BJ (cell line): ENCODE data around the gene AP2A1. TPM values are rescaled to one million over a fixed set of nuclear protein-coding genes. Genes with fewer than 3 reads are reported as not detected.
A peak's percentile ranks its signal among the peaks of the same experiment; 100 is the strongest.

Experiments
- CTCF ChIA-PET: fragments of 350-600 bp; formaldehyde crosslinking; extraction: SDS; loops from one replicate; lab custom pipeline; 2021; ENCODE audit warnings: antibody characterized with exemption, inconsistent platforms; lab: Yijun Ruan, JAX
- POLR2A ChIA-PET: fragments of 300-600 bp; sonication (Branson Sonifier 250); formaldehyde crosslinking; extraction: SDS; loops from one replicate; lab custom pipeline; 2021; ENCODE audit warnings: antibody characterized with exemption; lab: Charles Lee
- DNase-seq: peaks from one replicate; pipeline ENCODE4 v3.0.0-alpha.2; 2011; ENCODE audit warnings: low read depth
- H3K27me3 ChIP-seq: 2 replicates; pipeline ENCODE4 v1.6.0; 2011; ENCODE audit warnings: low read length; ENCODE audit not compliant: control insufficient read depth, insufficient read depth
- H3K36me3 ChIP-seq: 2 replicates; pipeline ENCODE4 v1.5.1; 2011; ENCODE audit warnings: low read length; ENCODE audit not compliant: control insufficient read depth, insufficient read depth
- H3K4me3 ChIP-seq: 2 replicates; pipeline ENCODE4 v1.5.1; 2011; ENCODE audit warnings: low read depth, mild to moderate bottlenecking, control low read depth, low read length
- polyA plus RNA-seq: library from polyadenylated mRNA; depleted of rRNA; stranded (reverse); fragments of >200 nt; gene quantifications from 2 replicates; pipeline ENCODE4 v1.2.3, GENCODE V29; 2011
- TF ChIP-seq, protein P1 (sequence below): IDR thresholded peaks from 2 replicates; pipeline ENCODE4 v1.5.1; 2011; ENCODE audit warnings: low read depth, mild to moderate bottlenecking, control low read depth, inconsistent platforms, low read length, moderate library complexity; ENCODE audit not compliant: insufficient read depth

The AP2A1 gene
- polyA plus RNA-seq, 1 experiment, result 153 TPM

GRCh38 chr19:49847731-49848696, 81.2 kb downstream of the AP2A1 start:
- ChIA-PET CTCF (interaction anchor here (0.6 to 0.9 kb wide), 4 partner anchors 68 to 167 kb away, joined by 3 read pairs; no protein-coding TSS in a partner anchor), POLR2A (interaction anchor here (0.6 to 1.1 kb wide), 4 partner anchors 21 to 516 kb away, joined by 3 to 11 read pairs (median 4); no protein-coding TSS in a partner anchor)
- no peaks in the 10 kb centered on the region for H3K27me3 ChIP-seq
- H3K36me3 ChIP-seq, result no peaks in the 10 kb centered on the region
- TF ChIP-seq, protein P1, sequence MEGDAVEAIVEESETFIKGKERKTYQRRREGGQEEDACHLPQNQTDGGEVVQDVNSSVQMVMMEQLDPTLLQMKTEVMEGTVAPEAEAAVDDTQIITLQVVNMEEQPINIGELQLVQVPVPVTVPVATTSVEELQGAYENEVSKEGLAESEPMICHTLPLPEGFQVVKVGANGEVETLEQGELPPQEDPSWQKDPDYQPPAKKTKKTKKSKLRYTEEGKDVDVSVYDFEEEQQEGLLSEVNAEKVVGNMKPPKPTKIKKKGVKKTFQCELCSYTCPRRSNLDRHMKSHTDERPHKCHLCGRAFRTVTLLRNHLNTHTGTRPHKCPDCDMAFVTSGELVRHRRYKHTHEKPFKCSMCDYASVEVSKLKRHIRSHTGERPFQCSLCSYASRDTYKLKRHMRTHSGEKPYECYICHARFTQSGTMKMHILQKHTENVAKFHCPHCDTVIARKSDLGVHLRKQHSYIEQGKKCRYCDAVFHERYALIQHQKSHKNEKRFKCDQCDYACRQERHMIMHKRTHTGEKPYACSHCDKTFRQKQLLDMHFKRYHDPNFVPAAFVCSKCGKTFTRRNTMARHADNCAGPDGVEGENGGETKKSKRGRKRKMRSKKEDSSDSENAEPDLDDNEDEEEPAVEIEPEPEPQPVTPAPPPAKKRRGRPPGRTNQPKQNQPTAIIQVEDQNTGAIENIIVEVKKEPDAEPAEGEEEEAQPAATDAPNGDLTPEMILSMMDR, result no peak
- no peak overlapping the region for H3K4me3 ChIP-seq
- DNase-seq, result peak; percentile 56

- ChIA-PET POLR2A (interaction anchor here (1.1 kb wide), 1 partner anchor 20 kb away, joined by 3 read pairs; no protein-coding TSS in a partner anchor), CTCF (interaction anchor here (0.7 to 1.9 kb wide), 2 partner anchors 26 to 168 kb away, joined by 3 read pairs; no protein-coding TSS in a partner anchor)
- Histone ChIP-seq H3K27me3 (no peaks in the 10 kb centered on the region), H3K4me3 (no peak overlapping the region), H3K36me3 (no peaks in the 10 kb centered on the region; the same call in 1 of the 2 replicates)
- no peak for DNase-seq
- TF ChIP-seq, protein P1, result no peak
Observed at GRCh38 chr19:49848938-49849337, 82.1 kb downstream of the AP2A1 start.

- POLR2A ChIA-PET, result no interaction called here
Observed at GRCh38 chr19:49849433-49850220, 82.8 kb downstream of the AP2A1 start.

DNA sequence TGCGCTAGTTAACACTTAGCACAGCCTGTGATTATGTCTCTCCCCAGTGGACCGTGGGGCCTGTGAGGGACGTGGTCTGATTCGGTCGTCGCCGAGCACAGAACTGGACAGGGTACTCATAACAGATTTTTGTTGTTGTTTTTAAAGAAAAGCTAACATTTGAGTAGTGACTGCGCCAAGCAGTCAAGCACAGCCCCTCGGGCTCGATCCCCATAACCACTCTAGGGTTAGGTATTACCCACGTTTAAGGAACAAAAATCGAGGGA, 83.4 kb downstream of the AP2A1 start:
- CTCF ChIA-PET, result interaction anchor here (0.6 to 1.9 kb wide), 3 partner anchors 26 to 379 kb away, joined by 3 to 5 read pairs (median 3); no protein-coding TSS in a partner anchor
- Histone ChIP-seq H3K4me3 (peak overlapping the region; percentile 70), H3K36me3 (peaks cover 8% of the 10 kb centered on the region), H3K27me3 (no peaks in the 10 kb centered on the region)
- POLR2A ChIA-PET, result interaction anchor here (0.8 kb wide), 2 partner anchors 19 to 27 kb away, joined by 3 to 4 read pairs; partner anchors contain the start of gene AKT1S1
- no peak for DNase-seq
- TF ChIP-seq, protein P1, result no peak

More at GRCh38 chr19:49849433-49850220, 82.8 kb downstream of the AP2A1 start:
- DNase-seq, result no peak
- no peak overlapping the region for H3K4me3 ChIP-seq
- TF ChIP-seq, protein P1, result no peak
- no peaks in the 10 kb centered on the region for H3K27me3 ChIP-seq
- CTCF ChIA-PET, result interaction anchor here (0.7 to 1.9 kb wide), 2 partner anchors 26 to 27 kb away, joined by 3 read pairs; no protein-coding TSS in a partner anchor
- peaks cover 3% of the 10 kb centered on the region for H3K36me3 ChIP-seq
